ENCODE results near the gene INSYN2B.
"Not testable (repeated sequence)": the region's sequence is repeated elsewhere in the genome, so short reads cannot be mapped to it uniquely, and the experiment has no call there.

Gene INSYN2B

GRCh38 chr5:169970911-169971765, 9.2 kb downstream of the INSYN2B start:
- DNase-seq, result no peak

- DNase-seq, result no peak
Measured at GRCh38 chr5:169970339-169970738, 10.0 kb downstream of the INSYN2B start.

GRCh38 chr5:169964246-169964645, 16.0 kb downstream of the INSYN2B start:
- no peak for DNase-seq

GRCh38 chr5:169960659-169961058, 19.6 kb downstream of the INSYN2B start:
- no peak for DNase-seq

GRCh38 chr5:169958278-169958677, 22.0 kb downstream of the INSYN2B start:
- no peak for DNase-seq

- DNase-seq, result no peak
Measured at GRCh38 chr5:169956756-169957155, 23.5 kb downstream of the INSYN2B start.

- no peak for DNase-seq
Measured at GRCh38 chr5:169956126-169956525, 24.2 kb downstream of the INSYN2B start.

- no peak for DNase-seq
Measured at GRCh38 chr5:169954786-169955185, 25.5 kb downstream of the INSYN2B start.

GRCh38 chr5:169953196-169953595, 27.1 kb downstream of the INSYN2B start:
- DNase-seq, result not testable (repeated sequence)

- no peak for DNase-seq
Measured at GRCh38 chr5:169950333-169950732, 30.0 kb downstream of the INSYN2B start.

GRCh38 chr5:169946743-169947295, 33.5 kb downstream of the INSYN2B start:
- no peak for DNase-seq

- DNase-seq, result no peak
Measured at GRCh38 chr5:169945831-169946261, 34.4 kb downstream of the INSYN2B start.

- no peak for DNase-seq
Measured at GRCh38 chr5:169944922-169945680, 35.2 kb downstream of the INSYN2B start.

- no peak for DNase-seq
Measured at GRCh38 chr5:169944115-169944514, 36.2 kb downstream of the INSYN2B start.

GRCh38 chr5:169943026-169943425, 37.3 kb downstream of the INSYN2B start:
- no peak for DNase-seq

- no peak for DNase-seq
Measured at GRCh38 chr5:169942181-169942580, 38.1 kb downstream of the INSYN2B start.

- DNase-seq, result no peak
Measured at GRCh38 chr5:169941542-169941941, 38.8 kb downstream of the INSYN2B start.

- no peak for DNase-seq
Measured at GRCh38 chr5:169939731-169940130, 40.6 kb downstream of the INSYN2B start.

GRCh38 chr5:169938439-169938838, 41.9 kb downstream of the INSYN2B start:
- DNase-seq, result no peak

GRCh38 chr5:169935762-169936161, 44.5 kb downstream of the INSYN2B start:
- DNase-seq, result no peak

GRCh38 chr5:169934990-169935389, 45.3 kb downstream of the INSYN2B start:
- DNase-seq, result no peak

GRCh38 chr5:169933616-169934015, 46.7 kb downstream of the INSYN2B start:
- DNase-seq, result no peak

- DNase-seq, result no peak
Measured at GRCh38 chr5:169933127-169933526, 47.2 kb downstream of the INSYN2B start.

GRCh38 chr5:169923988-169924387, 56.3 kb downstream of the INSYN2B start:
- no peak for DNase-seq

Measured in NCI-H774 (cell line).